Dedifferentiated amniotic fluid mesenchymal stem cell (primary cell): ENCODE data around the gene C1orf35.

Experiments used
- DNase-seq: peaks from one replicate; pipeline ENCODE4 v3.0.0-alpha.2; 2016; ENCODE audit errors: extremely low spot score

C1orf35 gene

DNA sequence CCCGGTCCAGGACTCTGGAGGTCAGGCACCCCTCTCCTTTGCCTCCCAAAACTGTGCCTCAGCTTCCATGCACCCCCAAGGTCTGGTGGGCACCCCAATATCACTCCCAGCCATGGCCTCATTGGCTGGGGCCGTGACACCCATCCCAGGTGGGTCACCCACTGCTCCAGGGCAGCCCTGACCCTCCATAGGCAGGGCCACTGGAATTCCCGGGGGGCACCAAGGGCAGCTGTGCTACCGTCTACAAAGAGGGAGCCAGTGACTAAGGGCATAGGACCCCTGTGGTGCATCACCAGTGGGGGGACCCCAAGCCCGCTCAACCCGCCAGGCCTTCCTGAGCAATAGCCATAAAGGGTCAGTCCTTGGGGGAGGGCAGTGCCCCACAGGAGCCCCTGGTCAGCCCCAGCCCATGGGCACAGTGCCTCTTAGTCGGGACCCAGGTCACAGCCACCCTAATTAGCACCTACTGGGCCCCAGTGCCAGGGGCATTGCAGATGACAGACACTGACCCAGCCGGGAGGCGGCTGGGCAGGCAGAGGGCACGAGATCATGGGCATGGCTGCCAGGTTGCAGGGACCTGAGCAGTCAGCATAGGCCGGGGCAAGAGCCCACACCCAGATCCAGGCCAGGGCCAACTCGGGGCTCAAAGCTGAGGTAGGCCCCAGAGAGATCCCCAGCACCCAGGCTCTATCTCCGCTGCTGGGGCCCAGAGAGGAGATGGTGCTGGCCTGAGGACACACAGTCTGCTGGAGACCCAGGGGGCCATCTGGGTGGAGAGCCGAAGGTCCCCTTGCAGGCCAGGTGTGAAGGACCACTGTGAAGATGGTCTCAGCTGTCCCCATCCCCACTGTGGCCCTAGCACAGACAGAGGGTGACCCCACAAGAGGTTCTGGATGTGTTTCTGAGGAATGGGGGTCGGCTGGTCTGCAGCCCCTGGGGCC, 39.6 kb downstream of the C1orf35 start:
- no peak for DNase-seq

DNA sequence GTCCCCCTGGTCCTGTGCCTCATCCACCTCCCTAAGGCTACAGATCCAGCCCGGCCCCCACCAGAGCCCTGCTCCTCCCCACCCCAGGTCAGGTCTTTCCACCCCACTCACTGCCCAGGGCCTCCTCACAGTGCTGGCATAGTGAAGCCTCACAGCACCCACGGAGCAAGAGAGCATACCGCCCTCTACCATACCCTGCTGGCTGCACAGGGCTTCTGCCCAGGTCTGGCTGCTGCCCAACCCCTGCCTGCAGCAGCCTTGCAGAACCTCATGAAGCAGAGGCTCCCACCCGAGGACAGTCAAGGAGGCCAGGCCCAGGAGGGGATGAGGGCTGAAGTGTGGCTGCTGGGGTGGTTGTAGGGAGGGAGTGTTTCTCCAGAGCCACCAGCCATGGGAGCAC, 40.3 kb downstream of the C1orf35 start:
- DNase-seq = no peak

DNA sequence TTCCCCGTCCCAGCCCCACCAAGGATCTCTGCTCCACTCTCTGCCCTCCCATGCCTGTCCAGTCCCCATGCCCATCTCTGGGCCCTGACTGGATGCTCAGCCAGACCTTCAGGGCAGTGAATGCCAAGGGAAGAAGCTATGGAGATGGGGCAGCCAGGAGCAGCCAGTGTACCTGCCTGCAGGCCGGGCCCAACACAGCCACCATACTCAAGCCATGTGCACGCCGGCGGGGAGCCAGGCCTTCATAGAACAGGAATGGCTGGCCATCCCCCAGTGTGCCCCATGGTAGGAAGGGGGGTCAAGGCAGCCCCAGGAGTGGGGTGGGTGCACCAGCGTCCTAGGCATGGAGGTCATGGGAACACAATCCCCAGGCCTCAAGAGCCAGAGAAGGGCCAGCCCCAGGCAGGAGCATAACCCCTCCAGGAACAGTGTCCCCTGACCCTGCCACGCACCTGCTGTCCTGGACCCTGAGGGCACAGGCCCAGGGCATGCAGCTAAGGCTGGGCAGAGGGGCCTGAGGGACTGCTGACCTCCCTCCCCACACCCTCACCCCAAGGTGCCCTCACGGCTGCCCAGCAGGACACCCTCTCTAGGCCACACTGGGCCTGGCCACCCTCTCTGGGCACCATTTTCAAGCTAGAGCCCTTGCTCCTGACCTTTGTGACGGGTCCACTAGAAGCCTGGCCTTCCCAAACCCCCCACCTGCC, 40.9 kb downstream of the C1orf35 start:
- DNase-seq = no peak

DNA sequence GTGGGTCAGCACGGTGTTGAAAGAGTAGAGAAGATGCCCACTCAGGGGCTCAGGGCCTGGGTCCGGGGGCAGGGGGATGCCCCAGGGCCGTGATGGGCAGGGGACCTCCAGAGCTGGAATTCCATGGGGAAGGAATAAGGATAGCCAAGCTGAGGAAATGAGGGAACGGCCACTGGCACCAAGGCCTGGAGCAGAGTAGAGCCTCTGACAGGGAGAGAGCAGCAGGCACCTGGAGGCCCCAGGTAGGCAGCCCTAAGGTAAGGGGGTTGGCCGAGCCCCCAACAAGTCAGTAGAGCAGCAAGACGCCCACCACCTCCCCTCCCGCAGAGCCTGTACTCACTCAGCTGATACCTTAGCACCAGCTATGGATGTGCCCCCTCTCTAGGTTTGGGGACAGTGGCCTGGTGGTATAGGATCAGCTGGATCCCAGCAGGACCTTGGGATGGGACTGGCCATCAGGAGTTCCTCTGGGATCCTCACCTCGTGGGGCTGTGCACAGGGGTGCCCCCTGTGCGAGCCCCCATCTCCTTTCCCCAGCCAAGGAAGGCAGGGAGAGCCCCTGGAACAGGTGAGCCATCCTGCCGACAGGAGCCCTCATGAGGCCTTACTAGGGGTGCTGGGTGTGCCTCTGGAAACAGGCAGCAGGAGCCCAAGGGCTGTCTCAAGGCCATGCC, 41.6 kb downstream of the C1orf35 start:
- DNase-seq = no peak

DNA sequence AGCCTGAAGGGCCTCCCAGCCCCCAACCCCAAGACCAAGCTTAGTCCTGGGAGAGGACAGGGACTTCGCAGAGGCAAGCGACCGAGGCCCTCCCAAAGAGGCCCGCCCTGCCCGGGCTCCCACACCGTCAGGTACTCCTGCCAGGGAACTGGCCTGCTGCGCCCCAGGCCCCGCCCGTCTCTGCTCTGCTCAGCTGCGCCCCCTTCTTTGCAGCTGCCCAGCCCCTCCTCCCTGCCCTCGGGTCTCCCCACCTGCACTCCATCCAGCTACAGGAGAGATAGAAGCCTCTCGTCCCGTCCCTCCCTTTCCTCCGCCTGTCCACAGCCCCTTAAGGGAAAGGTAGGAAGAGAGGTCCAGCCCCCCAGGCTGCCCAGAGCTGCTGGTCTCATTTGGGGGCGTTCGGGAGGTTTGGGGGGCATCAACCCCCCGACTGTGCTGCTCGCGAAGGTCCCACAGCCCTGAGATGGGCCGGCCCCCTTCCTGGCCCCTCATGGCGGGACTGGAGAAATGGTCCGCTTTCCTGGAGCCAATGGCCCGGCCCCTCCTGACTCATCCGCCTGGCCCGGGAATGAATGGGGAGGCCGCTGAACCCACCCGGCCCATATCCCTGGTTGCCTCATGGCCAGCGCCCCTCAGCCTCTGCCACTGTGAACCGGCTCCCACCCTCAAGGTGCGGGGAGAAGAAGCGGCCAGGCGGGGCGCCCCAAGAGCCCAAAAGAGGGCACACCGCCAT, 42.5 kb downstream of the C1orf35 start:
- no peak for DNase-seq

GRCh38 chr1:228059634-228060457, 43.3 kb downstream of the C1orf35 start:
- no peak for DNase-seq

- no peak for DNase-seq
These were observed 44.0 kb downstream of the C1orf35 start for GRCh38 chr1:228058949-228059633.

GRCh38 chr1:228058172-228058948, 44.8 kb downstream of the C1orf35 start:
- no peak for DNase-seq
